HG02623 (cell line): Measurements from ENCODE around the gene FOLR1.
"Not testable (repeated sequence)": the region's sequence is repeated elsewhere in the genome, so short reads cannot be mapped to it uniquely, and the experiment has no call there.

Experiments
- ATAC-seq: cut with Tn5 transposase; IDR thresholded peaks from one replicate; pipeline ENCODE4 v1.9.1; 2021; ENCODE audit warnings: moderate library complexity; ENCODE audit not compliant: unreplicated experiment

FOLR1 gene

GRCh38 chr11:72191961-72192381 is at the start of gene FOLR1:
TSS of gene FOLR1 (plus strand) at chr11:72192140. CDS start at chr11:72192174, 34 bp downstream.
- no peak for ATAC-seq

DNA sequence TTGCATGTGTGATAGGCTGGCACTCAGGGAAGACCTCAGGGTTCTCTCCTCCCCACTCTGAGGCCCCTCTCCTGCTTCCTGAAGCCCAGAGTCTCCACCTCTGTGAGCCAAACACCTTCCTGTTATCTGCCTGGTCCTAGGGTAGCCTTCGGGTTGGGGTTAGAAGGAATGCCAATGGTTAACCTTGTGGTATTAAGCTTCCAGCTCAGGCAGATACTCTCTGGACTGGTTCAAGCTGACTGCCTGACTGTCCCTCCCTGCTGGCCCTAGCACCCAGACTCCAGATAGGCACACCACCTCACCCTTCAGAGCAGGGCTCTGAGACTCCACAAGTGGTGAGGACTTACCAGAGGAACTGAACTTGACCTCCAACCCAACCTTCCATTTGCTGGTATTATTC is 49.4 kb upstream of the FOLR1 start:
- ATAC-seq, result not testable (repeated sequence)

GRCh38 chr11:72144807-72145565 is 47.0 kb upstream of the FOLR1 start:
- no peak for ATAC-seq

DNA sequence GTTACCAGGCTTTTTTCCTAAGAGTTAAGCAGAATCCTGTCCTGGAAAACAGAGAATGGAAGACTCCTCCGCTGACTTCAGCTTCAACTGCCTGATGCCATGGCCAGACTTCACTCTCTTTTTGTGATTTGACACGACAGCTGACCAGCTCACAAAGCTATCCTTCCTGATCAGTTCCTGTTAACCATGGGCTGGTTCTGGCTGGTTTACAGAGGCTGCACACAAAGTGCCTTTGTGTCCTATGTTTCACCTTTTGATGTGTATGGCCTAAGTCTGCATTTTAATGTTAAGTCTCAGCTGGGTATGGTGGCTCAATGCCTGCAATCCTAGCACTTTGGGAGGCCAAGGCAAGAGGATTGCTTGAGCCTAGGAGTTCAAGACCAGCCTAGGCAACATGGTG is 45.3 kb upstream of the FOLR1 start:
- no peak for ATAC-seq

- no peak for ATAC-seq
Measured at GRCh38 chr11:72150882-72151281, 41.1 kb upstream of the FOLR1 start.

GRCh38 chr11:72153874-72154273 is 38.1 kb upstream of the FOLR1 start:
- ATAC-seq, result not testable (repeated sequence)

DNA sequence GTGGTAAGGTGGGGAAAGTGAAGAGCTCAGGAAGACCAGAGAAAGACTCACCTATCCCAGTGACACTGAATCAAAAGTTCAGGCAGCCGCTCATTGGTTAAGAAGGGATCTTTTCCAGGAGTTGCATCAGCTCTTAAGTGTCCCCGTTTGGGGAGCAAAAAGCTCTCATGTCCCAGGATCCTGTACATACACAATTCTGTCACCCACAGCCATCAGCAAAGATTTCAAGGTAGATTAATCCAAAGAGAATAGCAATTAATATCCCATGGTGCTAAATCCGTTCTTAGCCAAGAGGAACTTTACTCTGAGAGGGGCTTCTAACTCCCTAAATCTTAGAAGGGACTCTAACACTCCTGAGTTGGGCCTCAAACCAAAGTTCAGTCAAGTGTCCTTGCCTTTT is 37.1 kb upstream of the FOLR1 start:
- ATAC-seq, result no peak

DNA sequence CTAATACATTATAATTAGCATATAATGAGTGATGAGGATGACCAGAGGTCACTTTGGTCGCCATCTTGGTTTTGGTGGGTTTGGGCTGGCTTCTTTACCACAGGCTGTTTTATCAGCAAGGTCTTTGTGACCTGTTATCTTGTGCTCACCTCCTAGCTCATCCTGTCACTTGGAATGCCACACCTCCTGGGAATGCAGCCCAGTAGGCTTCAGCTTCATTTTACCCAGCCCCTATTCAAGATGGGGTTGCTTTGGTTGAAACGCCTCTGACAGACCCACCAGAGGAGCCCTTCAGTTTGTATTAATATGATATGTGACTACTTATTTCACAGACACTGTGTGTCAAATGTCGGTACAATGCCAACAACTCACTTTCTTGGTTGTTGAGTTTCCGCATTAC is 36.2 kb upstream of the FOLR1 start:
- no peak for ATAC-seq

DNA sequence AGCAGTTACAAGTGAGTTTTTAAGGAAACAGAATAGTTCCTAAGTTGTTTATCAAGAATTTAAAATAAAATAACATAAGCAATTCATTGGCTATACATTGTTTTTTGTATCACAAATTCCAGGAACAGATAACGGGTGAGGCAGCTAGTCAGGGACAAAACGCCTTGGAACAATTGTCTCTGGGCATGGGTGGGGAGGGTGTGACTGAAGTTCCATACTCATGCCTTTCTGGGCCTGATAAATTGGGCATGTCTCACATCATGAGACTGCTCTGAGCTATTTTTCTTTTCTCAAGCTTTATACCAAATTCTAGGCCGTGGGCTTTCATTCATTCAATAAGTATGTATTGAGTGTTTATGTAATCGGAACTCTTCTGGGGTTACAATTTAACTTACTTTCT is 34.8 kb upstream of the FOLR1 start:
- no peak for ATAC-seq

- no peak for ATAC-seq
Measured at GRCh38 chr11:72160319-72160718, 31.6 kb upstream of the FOLR1 start.

GRCh38 chr11:72162891-72163492 is 28.9 kb upstream of the FOLR1 start:
- no peak for ATAC-seq

- not testable (repeated sequence) for ATAC-seq
Measured at GRCh38 chr11:72164187-72164586, 27.8 kb upstream of the FOLR1 start.

GRCh38 chr11:72169046-72169555 is 22.8 kb upstream of the FOLR1 start:
- ATAC-seq, result not testable (repeated sequence)

DNA sequence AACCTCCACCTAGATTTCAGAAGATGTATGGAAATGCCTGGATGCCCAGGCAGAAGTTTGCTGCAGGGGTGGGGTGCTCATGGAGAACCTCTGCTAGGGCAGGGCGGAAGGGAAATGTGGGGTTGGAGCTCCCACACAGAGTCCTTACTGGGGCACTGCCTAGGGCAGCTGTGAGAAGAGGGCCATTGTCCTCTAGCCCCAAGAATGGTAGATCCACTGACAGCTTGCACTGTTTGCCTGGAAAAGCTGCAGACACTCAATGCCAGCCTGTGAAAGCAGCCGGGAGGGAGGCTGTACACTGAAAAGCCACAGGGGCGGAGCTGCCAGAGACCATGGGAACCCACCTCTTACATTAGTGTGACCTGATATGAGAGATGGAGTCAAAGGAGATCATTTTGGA is 22.2 kb upstream of the FOLR1 start:
- ATAC-seq, result not testable (repeated sequence)

GRCh38 chr11:72172043-72172442 is 19.9 kb upstream of the FOLR1 start:
- not testable (repeated sequence) for ATAC-seq

DNA sequence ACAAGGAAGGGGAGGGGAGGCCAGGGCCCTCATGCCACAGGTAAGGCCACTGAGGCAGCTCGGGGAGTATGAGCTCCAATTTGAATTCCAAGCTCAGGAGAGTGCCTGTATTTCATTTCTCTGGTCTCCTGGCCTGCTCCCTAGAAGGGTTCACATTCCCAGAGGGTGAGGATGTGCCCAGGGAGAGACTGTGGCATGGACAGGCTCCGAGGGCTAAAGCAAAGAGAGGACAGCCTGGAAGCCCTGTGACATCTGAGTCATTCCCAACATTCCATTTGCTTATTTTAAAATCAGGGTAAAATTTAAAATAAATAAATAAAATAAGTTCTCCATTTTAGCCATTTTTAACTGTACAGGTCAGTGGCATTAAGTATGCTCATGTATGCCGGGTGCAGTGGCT is 18.6 kb upstream of the FOLR1 start:
- no peak for ATAC-seq

DNA sequence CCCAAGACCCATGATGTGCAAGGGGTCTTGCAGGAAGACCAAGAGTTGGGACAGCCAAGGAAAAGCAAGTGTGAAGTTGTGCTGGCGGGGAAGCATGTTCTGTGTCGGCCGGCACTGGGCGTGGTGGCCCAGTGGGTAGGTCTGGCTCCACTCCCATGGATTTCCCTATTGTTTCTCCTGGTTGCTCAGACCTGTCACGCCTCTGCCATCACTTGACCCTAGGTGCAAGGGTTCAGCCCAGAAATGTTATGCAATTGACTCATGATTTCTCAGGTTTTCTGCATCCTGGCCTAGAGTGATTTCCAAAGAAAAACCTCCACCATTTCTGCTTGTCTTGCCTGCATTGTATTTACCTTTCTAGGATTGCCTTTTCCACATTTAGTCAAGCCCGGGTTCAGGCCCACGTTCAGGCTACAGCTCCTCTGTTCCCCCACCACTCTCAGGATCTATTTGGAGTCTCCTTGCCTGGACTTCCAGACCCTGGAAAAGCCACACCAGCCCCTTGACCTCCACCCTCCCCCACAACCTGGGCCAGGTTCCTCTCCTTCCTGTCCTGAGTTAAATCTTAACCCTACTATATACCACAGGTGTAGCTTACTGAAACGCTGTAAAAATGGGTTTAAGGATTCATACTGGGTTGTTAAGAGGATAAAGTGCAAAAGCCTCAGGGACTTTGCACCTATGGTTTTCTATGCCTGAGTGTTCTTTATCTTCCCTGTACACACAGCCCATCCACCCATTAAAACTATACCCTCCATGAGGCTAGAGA is 17.5 kb upstream of the FOLR1 start:
- ATAC-seq, result no peak

DNA sequence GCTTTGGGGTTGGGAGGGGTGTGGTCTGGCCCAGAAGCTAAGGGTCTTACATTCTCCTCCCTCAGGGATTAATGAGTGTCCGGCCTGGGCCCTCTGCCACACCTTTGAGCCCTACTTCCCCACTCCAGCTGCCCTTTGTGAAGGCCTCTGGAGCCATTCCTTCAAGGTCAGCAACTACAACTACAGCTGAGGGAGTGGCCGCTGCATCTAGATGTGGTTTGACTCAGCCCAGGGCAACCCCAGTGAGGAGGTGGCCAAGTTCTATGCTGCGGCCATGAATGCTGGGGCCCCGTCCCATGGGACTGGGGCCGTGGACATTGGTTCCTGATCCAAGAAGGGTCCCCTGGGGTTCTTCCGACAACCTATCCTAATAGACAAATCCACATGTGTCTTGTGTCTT is 14.3 kb upstream of the FOLR1 start:
- no peak for ATAC-seq

GRCh38 chr11:72179049-72179803 is 12.7 kb upstream of the FOLR1 start:
- no peak for ATAC-seq

DNA sequence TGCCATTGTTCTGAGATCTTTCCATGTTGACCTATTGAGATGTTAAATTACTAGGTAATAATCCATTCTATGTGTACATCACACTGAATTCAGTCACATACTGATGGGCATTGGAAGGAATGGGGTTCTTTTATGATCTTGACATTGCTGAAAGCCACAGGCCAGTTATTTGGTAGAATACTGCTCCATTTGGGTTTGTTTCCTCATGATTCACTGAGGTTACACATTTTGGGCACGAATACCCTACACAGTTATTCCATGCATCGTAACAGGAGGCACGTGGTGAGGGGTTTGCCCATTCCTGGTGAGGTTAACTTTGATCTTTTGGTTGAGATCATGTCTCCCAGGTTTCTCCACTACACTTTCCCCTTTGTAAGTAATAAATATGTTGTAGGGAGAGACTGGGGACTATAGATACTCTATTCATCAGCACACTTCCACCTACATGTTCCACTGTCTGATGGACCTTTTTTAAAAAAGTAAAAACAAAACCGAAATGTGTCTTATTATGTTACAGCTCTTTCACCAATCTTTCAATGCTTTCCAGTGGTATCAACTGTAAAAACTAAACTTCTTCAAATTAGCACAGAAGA is 12.0 kb upstream of the FOLR1 start:
- ATAC-seq, result no peak
